GM12878 (cell line): ENCODE data around the gene CILP2. TPM values are rescaled to one million over a fixed set of nuclear protein-coding genes. Genes with fewer than 3 reads are reported as not detected.

Experiments
- ATAC-seq: fragments of 200-7000 bp; cut with Tn5 transposase; 3 replicates; pipeline ENCODE4 v1.9.1; 2020; ENCODE audit warnings: mild to moderate bottlenecking, moderate library complexity
- BruUV-seq: library from RNA; stranded (reverse); fragments of 400-500 nt; replicated peaks from 2 replicates; lab custom pipeline; 2021; lab: Mats Ljungman, UMichigan
- CTCF ChIA-PET: fragments of 300-600 bp; sonication (Branson Sonifier 250); formaldehyde crosslinking; extraction: SDS; loops from one replicate; lab custom pipeline; 2021; ENCODE audit warnings: inconsistent platforms; lab: Yijun Ruan, JAX
- POLR2A ChIA-PET: fragments of 350-600 bp; formaldehyde crosslinking; extraction: SDS; loops from one replicate; lab custom pipeline; 2021; ENCODE audit warnings: inconsistent platforms; lab: Charles Lee
- RAD21 ChIA-PET: fragments of 300-600 bp; sonication (Branson Sonifier 250); formaldehyde crosslinking; loops from one replicate; lab custom pipeline; 2023; ENCODE audit warnings: antibody characterized with exemption; ENCODE audit not compliant: unreplicated experiment; lab: Charles Lee
- SMC1A ChIA-PET: fragments of 300-600 bp; sonication (Branson Sonifier 250); formaldehyde crosslinking; loops from one replicate; lab custom pipeline; 2023; ENCODE audit not compliant: unreplicated experiment, uncharacterized antibody; lab: Charles Lee
- DNase-seq: peaks from one replicate; pipeline ENCODE4 v3.0.0-alpha.2; 2011; ENCODE audit warnings: low read depth, low spot score
- FAIRE-seq: peaks from 3 replicates; lab custom pipeline; 2011; peaks lifted over from hg19 to GRCh38; lab: Jason Lieb, UNC
- H2AFZ ChIP-seq: 2 replicates; pipeline ENCODE4 v1.6.0; 2011; ENCODE audit warnings: low read depth, low read length, control low read depth; ENCODE audit not compliant: control insufficient read depth
- H3K27ac ChIP-seq: 2 replicates; pipeline ENCODE4 v1.5.1; 2011; ENCODE audit warnings: control low read depth; ENCODE audit not compliant: control insufficient read depth, insufficient read depth
- H3K27me3 ChIP-seq, 2 experiments: replicated peaks in 1 of 2; 2 replicates each; pipeline versions ENCODE4 v1.6.0 to v1.6.1; 2011; ENCODE audit warnings: low read length in 1 of 2; ENCODE audit not compliant: control insufficient read depth in 2 of 2, insufficient read depth in 2 of 2
- H3K36me3 ChIP-seq, 2 experiments: 2 replicates each; pipeline ENCODE4 v1.5.1; 2011; ENCODE audit warnings: low read length in 1 of 2; ENCODE audit not compliant: control insufficient read depth in 2 of 2, insufficient read depth in 2 of 2
- H3K4me1 ChIP-seq: 2 replicates; pipeline ENCODE4 v1.6.1; 2011; ENCODE audit warnings: mild to moderate bottlenecking, low read length, moderate library complexity, mixed read lengths; ENCODE audit not compliant: control insufficient read depth, insufficient read depth
- H3K4me2 ChIP-seq: 2 replicates; pipeline ENCODE4 v1.6.0; 2011; ENCODE audit warnings: control low read depth; ENCODE audit not compliant: control insufficient read depth, insufficient read depth
- H3K4me3 ChIP-seq: fragments of 200-600 bp; sonication (generic); 2 replicates; pipeline ENCODE4 v1.5.1; 2016
- H3K79me2 ChIP-seq: 2 replicates; pipeline ENCODE4 v1.6.0; 2011; ENCODE audit warnings: low read length; ENCODE audit not compliant: control insufficient read depth, insufficient read depth
- H3K9ac ChIP-seq: 2 replicates; pipeline ENCODE4 v1.8.0; 2011; ENCODE audit warnings: low read length, control low read depth, mixed read lengths; ENCODE audit not compliant: control insufficient read depth, insufficient read depth
- H3K9me3 ChIP-seq: replicated peaks from 3 replicates; pipeline ENCODE4 v1.5.1; 2011; ENCODE audit warnings: mild to moderate bottlenecking, low read length; ENCODE audit not compliant: control insufficient read depth, insufficient read depth
- H4K20me1 ChIP-seq: 2 replicates; pipeline ENCODE4 v1.6.0; 2011; ENCODE audit not compliant: control insufficient read depth, insufficient read depth
- BACH1 ChIP-seq: fragments of 450-650 bp; IDR thresholded peaks from 2 replicates; pipeline ENCODE4 v1.6.1; 2017; ENCODE audit warnings: mild to moderate bottlenecking, borderline replicate concordance
- BRCA1 ChIP-seq: IDR thresholded peaks from 2 replicates; pipeline ENCODE4 v1.6.1; 2011; ENCODE audit warnings: low read depth, low read length, improper control_type of control experiment
- JUND ChIP-seq: IDR thresholded peaks from 2 replicates; pipeline ENCODE4 v1.6.1; 2012; ENCODE audit warnings: low read depth, mild to moderate bottlenecking, low read length, improper control_type of control experiment, moderate library complexity
- YY1 ChIP-seq: IDR thresholded peaks from 2 replicates; pipeline ENCODE4 v1.6.1; 2011; ENCODE audit warnings: low read depth, mild to moderate bottlenecking, low read length
- ZBED1 ChIP-seq: IDR thresholded peaks from 2 replicates; pipeline ENCODE4 v1.6.1; 2016; ENCODE audit warnings: borderline replicate concordance
- ZNF24 ChIP-seq: fragments of 450-650 bp; IDR thresholded peaks from 2 replicates; pipeline ENCODE4 v1.6.1; 2017; ENCODE audit warnings: antibody characterized with exemption, mild to moderate bottlenecking
- WGBS: methylation state at CpG from one replicate; pipeline ENCODE4 v1.1.6; 2016; ENCODE audit warnings: low lambda C conversion rate; ENCODE audit not compliant: insufficient replicate concordance, insufficient coverage; ENCODE audit errors: missing lambda C conversion rate; 5-methylcytosine and 5-hydroxymethylcytosine counted together
- in situ Hi-C: fragments of 300-500 bp; cut with MboI; formaldehyde crosslinking; loops from 9 replicates; pipeline ENCODE4 v1.14.3; 2018; ENCODE audit warnings: mixed read lengths
- intact Hi-C: fragments of 100-400 bp; cut with micrococcal nuclease; formaldehyde crosslinking; loops from one replicate; pipeline ENCODE4 v1.14.2; 2022; ENCODE audit not compliant: unreplicated experiment
- polyA plus RNA-seq, 11 experiments: library from polyadenylated mRNA; depleted of rRNA in 4 of 11; unstranded in 6 of 11; stranded (reverse) in 5 of 11; fragments of >200 nt; fragmentation: Nextera tagmentation in 4 of 11; fragmentation: Illumina TruSeq in 1 of 11; extraction: Ambion mirVana in 4 of 11; extraction: Trizol in 1 of 11; gene quantifications; 1 replicate in 1 of 11; 2 replicates in 10 of 11; pipeline versions ENCODE4 v1.2.1 to v1.2.3, GENCODE V29; 2011 to 2016; ENCODE audit warnings: inconsistent platforms in 2 of 11, missing spikeins in 2 of 11, low read depth in 1 of 11
- total RNA-seq, 4 experiments: library from RNA; depleted of rRNA in 3 of 4; stranded (reverse); fragments of >200 nt in 3 of 4; fragmentation: Illumina TruSeq in 1 of 4; extraction: Trizol in 1 of 4; gene quantifications; 2 replicates each; pipeline versions ENCODE4 v1.2.1 to v1.2.3, GENCODE V29; 2013 to 2021
- TF ChIP-seq, protein P1 (sequence below): IDR thresholded peaks from 2 replicates; pipeline ENCODE4 v1.6.1; 2012; ENCODE audit warnings: mild to moderate bottlenecking, low read depth, low read length

CILP2 gene
- total and polyA plus RNA-seq, 10 of the 15 experiments (the other 5 are each of a cell fraction or from before 2014, with no cell fraction given): 0.05 to 0.08 (median 0.06) TPM; not detected in 6

DNA sequence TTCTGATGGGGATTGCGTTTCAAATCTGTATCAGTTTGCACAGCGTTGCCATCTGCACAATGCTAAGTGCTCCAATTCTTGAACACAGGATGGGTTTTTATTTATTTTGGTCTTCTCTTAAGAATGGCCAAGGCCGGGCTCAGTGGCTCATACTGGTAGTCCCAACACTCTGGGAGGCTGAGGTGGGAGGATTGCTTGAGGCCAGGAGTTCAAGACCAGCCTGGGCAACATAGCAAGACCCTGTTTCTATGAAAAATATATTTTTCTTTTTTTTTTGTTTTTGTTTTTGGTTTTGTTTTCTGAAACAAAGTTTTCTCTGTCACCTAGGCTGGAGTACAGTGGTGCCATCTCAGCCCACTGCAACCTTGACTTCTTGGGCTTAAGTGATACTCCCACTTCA lies 14.9 kb upstream of the CILP2 start:
- Histone ChIP-seq H3K4me2 (no peak overlapping the region), H3K27me3 (no peaks in the 10 kb centered on the region), H2AFZ (no peak overlapping the region), H3K9me3 (peaks cover 2% of the 10 kb centered on the region; the same call in 1 of the 3 replicates), H3K79me2 (peaks cover 46% of the 10 kb centered on the region), H3K4me3 (no peak overlapping the region), H3K27ac (no peak overlapping the region), H3K36me3 (peaks cover 9 to 21% of the 10 kb centered on the region in 2 experiments; a peak in 3 of 4 replicates), H3K4me1 (peaks cover 38% of the 10 kb centered on the region), H3K9ac (no peak overlapping the region), H4K20me1 (no peaks in the 10 kb centered on the region)
- ChIA-PET SMC1A (interaction anchor here (1.5 kb wide), 1 partner anchor 118 kb away, joined by 3 read pairs; the partner anchor contains the start of gene GATAD2A), RAD21 (no interaction called here), CTCF (interaction anchor here (3.2 kb wide), 1 partner anchor 9 kb away, joined by 13 read pairs; no protein-coding TSS in a partner anchor), POLR2A (no interaction called here)
- FAIRE-seq: no peak
- BruUV-seq: no TSS peak
- 78% methylated on average over 3 of the region's 3 CpGs for WGBS
- DNase-seq: no peak
- no peak for TF ChIP-seq BACH1
- TF ChIP-seq ZBED1: no peak
- no peak for TF ChIP-seq JUND
- TF ChIP-seq, protein P1, sequence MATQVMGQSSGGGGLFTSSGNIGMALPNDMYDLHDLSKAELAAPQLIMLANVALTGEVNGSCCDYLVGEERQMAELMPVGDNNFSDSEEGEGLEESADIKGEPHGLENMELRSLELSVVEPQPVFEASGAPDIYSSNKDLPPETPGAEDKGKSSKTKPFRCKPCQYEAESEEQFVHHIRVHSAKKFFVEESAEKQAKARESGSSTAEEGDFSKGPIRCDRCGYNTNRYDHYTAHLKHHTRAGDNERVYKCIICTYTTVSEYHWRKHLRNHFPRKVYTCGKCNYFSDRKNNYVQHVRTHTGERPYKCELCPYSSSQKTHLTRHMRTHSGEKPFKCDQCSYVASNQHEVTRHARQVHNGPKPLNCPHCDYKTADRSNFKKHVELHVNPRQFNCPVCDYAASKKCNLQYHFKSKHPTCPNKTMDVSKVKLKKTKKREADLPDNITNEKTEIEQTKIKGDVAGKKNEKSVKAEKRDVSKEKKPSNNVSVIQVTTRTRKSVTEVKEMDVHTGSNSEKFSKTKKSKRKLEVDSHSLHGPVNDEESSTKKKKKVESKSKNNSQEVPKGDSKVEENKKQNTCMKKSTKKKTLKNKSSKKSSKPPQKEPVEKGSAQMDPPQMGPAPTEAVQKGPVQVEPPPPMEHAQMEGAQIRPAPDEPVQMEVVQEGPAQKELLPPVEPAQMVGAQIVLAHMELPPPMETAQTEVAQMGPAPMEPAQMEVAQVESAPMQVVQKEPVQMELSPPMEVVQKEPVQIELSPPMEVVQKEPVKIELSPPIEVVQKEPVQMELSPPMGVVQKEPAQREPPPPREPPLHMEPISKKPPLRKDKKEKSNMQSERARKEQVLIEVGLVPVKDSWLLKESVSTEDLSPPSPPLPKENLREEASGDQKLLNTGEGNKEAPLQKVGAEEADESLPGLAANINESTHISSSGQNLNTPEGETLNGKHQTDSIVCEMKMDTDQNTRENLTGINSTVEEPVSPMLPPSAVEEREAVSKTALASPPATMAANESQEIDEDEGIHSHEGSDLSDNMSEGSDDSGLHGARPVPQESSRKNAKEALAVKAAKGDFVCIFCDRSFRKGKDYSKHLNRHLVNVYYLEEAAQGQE: no peak
- no peak for TF ChIP-seq ZNF24
- no peak for TF ChIP-seq BRCA1
- TF ChIP-seq YY1: no peak
- in situ Hi-C loops: loop anchor here (10.0 kb wide), 1 partner anchor 252 kb away; no protein-coding TSS in a partner anchor
- intact Hi-C loops: no loop called here
- ATAC-seq: no peak
